K562 (cell line): Measurements from ENCODE around the gene SND1. TPM values are rescaled to one million over a fixed set of nuclear protein-coding genes. Genes with fewer than 3 reads are reported as not detected.

Experiments
- ATAC-seq: fragments of 200-7000 bp; cut with Tn5 transposase; 3 replicates; pipeline ENCODE4 v1.9.1; 2020; ENCODE audit warnings: moderate library complexity
- BruUV-seq: library from RNA; stranded (reverse); fragments of 400-500 nt; replicated peaks from 2 replicates; lab custom pipeline; 2021; lab: Mats Ljungman, UMichigan
- CTCF ChIA-PET: fragments of 300-600 bp; formaldehyde crosslinking; extraction: SDS; loops from one replicate; lab custom pipeline; 2021; ENCODE audit warnings: low intra/inter-chr PET ratio; lab: Yijun Ruan, JAX
- POLR2A ChIA-PET: fragments of 300-600, 350-650 bp; sonication (Branson Sonifier 250); formaldehyde crosslinking; extraction: SDS; loops from one replicate; lab custom pipeline; 2021; ENCODE audit warnings: antibody characterized with exemption, inconsistent platforms; lab: Yijun Ruan, JAX
- DNase-seq, 4 experiments: peaks; one replicate each; pipeline versions ENCODE4 v3.0.0 to v3.0.0-alpha.2; 2011 to 2018; ENCODE audit warnings: low spot score in 3 of 4, mixed read lengths in 3 of 4; ENCODE audit errors: extremely low read depth in 1 of 4
- FAIRE-seq: peaks from 2 replicates; lab custom pipeline; 2011; peaks lifted over from hg19 to GRCh38; lab: Jason Lieb, UNC
- H2AFZ ChIP-seq: 2 replicates; pipeline ENCODE4 v1.6.0; 2011; ENCODE audit warnings: low read depth, low read length, control low read depth, inconsistent platforms
- H3K27ac ChIP-seq: fragments of 200-600 bp; 3 replicates; pipeline ENCODE4 v1.8.0; 2011; ENCODE audit warnings: low read depth, mild to moderate bottlenecking, control low read depth, inconsistent platforms, low read length, moderate library complexity, mixed read lengths; ENCODE audit errors: extremely low read depth
- H3K27me3 ChIP-seq, 2 experiments: fragments of 300-600 bp in 1 of 2; 2 replicates in 1 of 2; 3 replicates in 1 of 2; pipeline versions ENCODE4 v1.6.0 to v1.8.0; 2011; ENCODE audit warnings: inconsistent platforms in 2 of 2, low read length in 2 of 2, mild to moderate bottlenecking in 1 of 2, mixed read lengths in 1 of 2, moderate library complexity in 1 of 2; ENCODE audit not compliant: control insufficient read depth in 2 of 2, insufficient read depth in 2 of 2
- H3K36me3 ChIP-seq: fragments of 300-600 bp; 3 replicates; pipeline ENCODE4 v1.8.0; 2011; ENCODE audit warnings: mild to moderate bottlenecking, low read length, inconsistent platforms; ENCODE audit not compliant: control insufficient read depth, insufficient read depth
- H3K4me1 ChIP-seq, 2 experiments: fragments of 200-600 bp in 1 of 2; replicated peaks in 1 of 2; 2 replicates in 1 of 2; 3 replicates in 1 of 2; pipeline versions ENCODE4 v1.5.1 to v1.8.0; 2011; ENCODE audit warnings: inconsistent platforms in 2 of 2, low read length in 2 of 2, mild to moderate bottlenecking in 1 of 2, mixed read lengths in 1 of 2, moderate library complexity in 1 of 2; ENCODE audit not compliant: control insufficient read depth in 2 of 2, insufficient read depth in 2 of 2
- H3K4me2 ChIP-seq: 2 replicates; pipeline ENCODE4 v1.6.1; 2011; ENCODE audit warnings: low read length, control low read depth, inconsistent platforms, mixed read lengths; ENCODE audit not compliant: insufficient read depth
- H3K4me3 ChIP-seq: fragments of 200-600 bp; sonication (generic), shearing (Covaris generic); 2 replicates; pipeline ENCODE4 v1.5.1; 2016; ENCODE audit warnings: control low read depth, inconsistent platforms
- H3K79me2 ChIP-seq: fragments of 200-600 bp; 3 replicates; pipeline ENCODE4 v1.8.0; 2011; ENCODE audit warnings: low read length, inconsistent platforms; ENCODE audit not compliant: control insufficient read depth, insufficient read depth
- H3K9ac ChIP-seq, 2 experiments: 2 replicates each; pipeline versions ENCODE4 v1.6.0 to v1.6.1; 2011; ENCODE audit warnings: low read depth in 2 of 2, low read length in 2 of 2, control low read depth in 1 of 2, inconsistent platforms in 1 of 2, mild to moderate bottlenecking in 1 of 2, mixed read lengths in 1 of 2; ENCODE audit not compliant: insufficient read depth in 1 of 2
- H3K9me1 ChIP-seq: one replicate; pipeline ENCODE4 v1.6.0; 2011; ENCODE audit warnings: inconsistent platforms, mild to moderate bottlenecking, low read length, moderate library complexity; ENCODE audit not compliant: control insufficient read depth, insufficient read depth
- H3K9me3 ChIP-seq: replicated peaks from 2 replicates; pipeline ENCODE4 v1.5.1; 2011; ENCODE audit warnings: low read depth, low read length, inconsistent platforms; ENCODE audit not compliant: control insufficient read depth, insufficient read depth
- H4K20me1 ChIP-seq: replicated peaks from 2 replicates; pipeline ENCODE4 v1.6.1; 2011; ENCODE audit warnings: low read length, inconsistent platforms, mixed read lengths; ENCODE audit not compliant: control insufficient read depth, insufficient read depth
- ARID1B ChIP-seq: fragments of 450-650 bp; IDR thresholded peaks from 2 replicates; pipeline ENCODE4 v1.6.1; 2016; ENCODE audit warnings: antibody characterized with exemption, mild to moderate bottlenecking, inconsistent platforms
- CBFA2T2 ChIP-seq: fragments of 450-650 bp; conservative IDR thresholded peaks from 2 replicates; pipeline ENCODE4 v1.6.1; 2017; ENCODE audit warnings: mild to moderate bottlenecking
- CBFA2T3 ChIP-seq: fragments of 450-650 bp; IDR thresholded peaks from 2 replicates; pipeline ENCODE4 v1.6.1; 2017
- DACH1 ChIP-seq: fragments of 450-650 bp; IDR thresholded peaks from 2 replicates; pipeline ENCODE4 v1.6.1; 2018; ENCODE audit not compliant: partially characterized antibody
- DIDO1 ChIP-seq: fragments of 450-650 bp; IDR thresholded peaks from 2 replicates; pipeline ENCODE4 v1.6.1; 2016; ENCODE audit warnings: low read depth, missing biosample characterization, missing genetic modification characterization
- GABPB1 ChIP-seq: sonication (generic); formaldehyde crosslinking; IDR thresholded peaks from 2 replicates; pipeline ENCODE4 v1.8.0; 2022; ENCODE audit warnings: mild to moderate bottlenecking, missing genetic modification reagents
- HDAC1 ChIP-seq, 2 experiments: fragments of 450-650 bp; IDR thresholded peaks; 2 replicates each; pipeline ENCODE4 v1.6.1; 2016 to 2017; ENCODE audit warnings: inconsistent platforms in 1 of 2, mild to moderate bottlenecking in 1 of 2, moderate library complexity in 1 of 2
- KDM1A ChIP-seq, 2 experiments: fragments of 450-650 bp; IDR thresholded peaks; 2 replicates each; pipeline ENCODE4 v1.6.1; 2016; ENCODE audit warnings: mild to moderate bottlenecking in 2 of 2
- KLF10 ChIP-seq: fragments of 250-450 bp; sonication (Bioruptor Pico); IDR thresholded peaks from 2 replicates; pipeline ENCODE4 v1.6.1; 2021; ENCODE audit warnings: matching md5 sums
- MBD2 ChIP-seq: sonication (generic); IDR thresholded peaks from 2 replicates; pipeline ENCODE4 v1.6.1; 2016; ENCODE audit warnings: low read depth, borderline replicate concordance
- MEIS2 ChIP-seq: fragments of 450-650 bp; IDR thresholded peaks from 2 replicates; pipeline ENCODE4 v1.6.1; 2014; ENCODE audit warnings: mild to moderate bottlenecking; ENCODE audit not compliant: partially characterized antibody
- RFX7 ChIP-seq: fragments of 250-450 bp; sonication (Bioruptor Pico); IDR thresholded peaks from 2 replicates; pipeline ENCODE4 v1.5.1; 2021; ENCODE audit warnings: mild to moderate bottlenecking
- TAL1 ChIP-seq: fragments of 450-650 bp; IDR thresholded peaks from 2 replicates; pipeline ENCODE4 v1.6.1; 2016; ENCODE audit warnings: mild to moderate bottlenecking
- TCF3 ChIP-seq: sonication (generic); formaldehyde crosslinking; IDR thresholded peaks from 2 replicates; pipeline ENCODE4 v1.4.0; 2020; ENCODE audit warnings: mild to moderate bottlenecking, missing genetic modification reagents
- WGBS: fragments of 100-300 bp; shearing (Covaris generic); methylation state at CpG from one replicate; pipeline ENCODE4 v1.1.6; 2016; ENCODE audit warnings: low coverage, mixed read lengths; ENCODE audit not compliant: insufficient coverage; ENCODE audit errors: missing lambda C conversion rate; 5-methylcytosine and 5-hydroxymethylcytosine counted together
- in situ Hi-C: fragments of 300-500 bp; cut with MboI; formaldehyde crosslinking; loops from 4 replicates; pipeline ENCODE4 v1.15.0; 2018; ENCODE audit warnings: inconsistent platforms, mixed read lengths
- intact Hi-C: fragments of 100-400 bp; cut with micrococcal nuclease; formaldehyde crosslinking; loops from 2 replicates; pipeline ENCODE4 v1.14.2; 2022
- polyA plus RNA-seq, 8 experiments: library from polyadenylated mRNA; depleted of rRNA in 4 of 8; stranded (reverse) in 5 of 8; unstranded in 3 of 8; fragments of >200 nt; fragmentation: Nextera tagmentation in 2 of 8; fragmentation: Illumina TruSeq in 1 of 8; extraction: Ambion mirVana in 2 of 8; extraction: Trizol in 1 of 8; gene quantifications; 2 replicates each; pipeline versions ENCODE4 v1.2.1 to v1.2.3, GENCODE V29; 2011 to 2014; ENCODE audit warnings: inconsistent platforms in 1 of 8, missing spikeins in 1 of 8
- total RNA-seq, 7 experiments: library from RNA; depleted of rRNA in 6 of 7; stranded (reverse); fragments of >200 nt in 6 of 7; fragmentation: Illumina TruSeq in 2 of 7; extraction: Trizol in 2 of 7; gene quantifications; 2 replicates each; pipeline versions ENCODE4 v1.2.1 to v1.2.3, GENCODE V29; 2011 to 2021; ENCODE audit warnings: low replicate concordance in 1 of 7

SND1 gene
- total and polyA plus RNA-seq, 9 of the 15 experiments (the other 6 are each of a cell fraction or from before 2014, with no cell fraction given), result 46.5 to 307 (median 191) TPM

DNA sequence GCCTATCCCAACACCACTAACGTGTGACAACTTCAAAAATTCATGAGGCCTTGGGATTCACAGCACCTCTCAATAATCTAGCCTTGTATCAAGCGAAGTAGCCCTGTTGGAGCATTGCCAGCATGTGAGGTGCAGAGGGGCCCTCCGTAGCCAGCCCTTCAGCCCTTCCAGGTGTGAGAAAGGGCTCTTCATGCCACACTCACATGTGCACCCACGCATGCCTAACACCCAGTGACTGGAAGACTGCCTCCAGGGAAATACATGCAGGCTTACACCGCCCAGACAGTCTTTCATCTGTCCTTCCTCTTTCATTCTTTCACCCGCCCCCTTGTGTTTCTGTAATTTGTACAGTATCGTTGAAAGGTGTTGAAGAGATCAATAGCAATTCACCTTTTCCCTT is 353.1 kb downstream of the SND1 start (continued):
- TF ChIP-seq DACH1, result no peak

DNA sequence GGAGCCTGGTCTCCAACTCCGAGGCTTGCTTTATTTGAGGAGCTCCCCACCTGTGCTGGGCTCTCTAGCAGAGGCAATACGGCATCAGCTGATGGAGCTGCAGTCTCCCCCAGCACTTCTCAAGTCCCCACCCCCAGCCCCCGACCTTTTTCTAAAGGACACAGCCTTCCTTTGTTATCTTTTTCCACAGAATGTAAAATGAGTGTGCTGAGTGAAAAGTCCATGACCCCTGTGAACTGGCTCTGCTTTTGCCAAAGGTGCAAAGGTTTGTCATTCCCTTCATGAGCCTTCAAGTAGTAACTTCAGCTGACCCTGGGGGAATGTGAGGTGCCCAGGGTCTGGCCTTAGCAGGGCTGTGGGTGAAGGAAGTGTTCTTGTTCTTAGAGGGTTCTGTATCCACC is 353.8 kb downstream of the SND1 start:
- H3K4me2 ChIP-seq, result no peak overlapping the region
- no peaks in the 10 kb centered on the region; the same call in 2 of the 3 replicates for H3K79me2 ChIP-seq
- 36% methylated on average over 3 of the region's 3 CpGs for WGBS
- TF ChIP-seq KDM1A (IDR thresholded peaks at IDR 0.05) (0 out of 4 replicates have a peak, but pooled peaks of 1 of the 2 experiments have one; percentile 18), HDAC1 (IDR thresholded peaks at IDR 0.05) (0 out of 4 replicates have a peak, but pooled peaks of 1 of the 2 experiments have one; percentile 18), DIDO1 (tag) (no peak), TCF3 (CRISPR knock-in tag) (peak; percentile 54), RFX7 (CRISPR knock-in tag) (no peak), TAL1 (peak; percentile 22; the same call in 1 of the 2 replicates), CBFA2T3 (peak; percentile 78), GABPB1 (CRISPR knock-in tag) (no peak), KLF10 (no peak), MBD2 (0 out of 2 replicates have a peak, but pooled peaks have one; percentile 16), ARID1B (peak; percentile 29; the same call in 1 of the 2 replicates), CBFA2T2 (peak; percentile 37), MEIS2 (peak; percentile 39)
- TF ChIP-seq, all 486 proteins: peak for 9
- ChIA-PET CTCF (no interaction called here), POLR2A (interaction anchor here (1.2 to 1.4 kb wide), 2 partner anchors 12 to 25 kb away, joined by 3 to 4 read pairs; no protein-coding TSS in a partner anchor)
- Histone ChIP-seq H3K9me3 (no peaks in the 10 kb centered on the region), H3K27ac (no peak overlapping the region), H3K36me3 (peaks cover 49% of the 10 kb centered on the region), H3K9ac (no peak overlapping the region; a peak in 1 of 4 replicates), H2AFZ (no peak overlapping the region), H3K27me3 (no peaks in the 10 kb centered on the region), H4K20me1 (no peaks in the 10 kb centered on the region; the same call in 1 of the 2 replicates), H3K9me1 (peaks cover 7% of the 10 kb centered on the region), H3K4me1 (peaks cover 10 to 24% of the 10 kb centered on the region in 2 experiments; a peak in 3 of 5 replicates), H3K4me3 (no peak overlapping the region)
- FAIRE-seq, result no peak
- peak in 2 of 4 experiments; percentile 65 to 74 for DNase-seq
- in situ Hi-C loops (no loop called here), intact Hi-C loops (no loop called here)
- ATAC-seq, result peak; percentile 56
- BruUV-seq, result no TSS peak
